DND-41 (cell line): ENCODE data around the gene RAD51B.

Experiments used
- ATAC-seq: fragments of 200-7000 bp; cut with Tn5 transposase; 3 replicates; pipeline ENCODE4 v1.9.1; 2021; ENCODE audit warnings: low read depth; ENCODE audit not compliant: insufficient read depth
- DNase-seq: peaks from one replicate; pipeline ENCODE4 v3.0.0-alpha.2; 2020
- H2AFZ ChIP-seq: 2 replicates; pipeline ENCODE4 v1.6.0; 2012; ENCODE audit warnings: low read depth, low read length
- H3K27ac ChIP-seq: 2 replicates; pipeline ENCODE4 v1.5.1; 2012; ENCODE audit warnings: low read length, inconsistent platforms
- H3K27me3 ChIP-seq: fragments of 200-600 bp; sonication (generic); 2 replicates; pipeline ENCODE4 v1.6.0; 2012; ENCODE audit warnings: low read length, mild to moderate bottlenecking, inconsistent platforms; ENCODE audit not compliant: insufficient read depth, poor library complexity
- H3K36me3 ChIP-seq: 2 replicates; pipeline ENCODE4 v1.5.1; 2012; ENCODE audit warnings: low read length, inconsistent platforms; ENCODE audit not compliant: insufficient read depth
- H3K4me1 ChIP-seq: 2 replicates; pipeline ENCODE4 v1.5.1; 2012; ENCODE audit warnings: mild to moderate bottlenecking, low read length; ENCODE audit not compliant: insufficient read depth
- H3K4me2 ChIP-seq: 2 replicates; pipeline ENCODE4 v1.6.0; 2012; ENCODE audit warnings: mild to moderate bottlenecking, moderate library complexity, low read length, inconsistent platforms; ENCODE audit not compliant: insufficient read depth
- H3K4me3 ChIP-seq, 2 experiments: fragments of 200-600 bp in 1 of 2; shearing (Covaris generic) in 1 of 2; 2 replicates each; pipeline ENCODE4 v1.5.1; 2012 to 2016; ENCODE audit warnings: inconsistent platforms in 2 of 2, low read length in 2 of 2, mild to moderate bottlenecking in 2 of 2, low read depth in 1 of 2, moderate library complexity in 1 of 2
- H3K79me2 ChIP-seq: 2 replicates; pipeline ENCODE4 v1.6.0; 2012; ENCODE audit warnings: low read length, inconsistent platforms; ENCODE audit not compliant: insufficient read depth
- H3K9ac ChIP-seq: 2 replicates; pipeline ENCODE4 v1.6.0; 2012; ENCODE audit warnings: low read depth, mild to moderate bottlenecking, inconsistent platforms, low read length, moderate library complexity
- H3K9me3 ChIP-seq: 2 replicates; pipeline ENCODE4 v1.5.1; 2012; ENCODE audit warnings: low read length, moderate library complexity, mild to moderate bottlenecking, inconsistent platforms; ENCODE audit not compliant: insufficient read depth, severe bottlenecking
- H4K20me1 ChIP-seq: 2 replicates; pipeline ENCODE4 v1.6.0; 2012; ENCODE audit warnings: low read length; ENCODE audit not compliant: insufficient read depth
- CTCF ChIP-seq: IDR thresholded peaks from 2 replicates; pipeline ENCODE4 v1.5.1; 2012; ENCODE audit warnings: borderline replicate concordance, low read length, moderate library complexity, mild to moderate bottlenecking; ENCODE audit not compliant: poor library complexity, severe bottlenecking; ENCODE audit errors: extremely low read depth
- EZH2 ChIP-seq: IDR thresholded peaks from 3 replicates; pipeline ENCODE4 v1.6.1; 2012; ENCODE audit warnings: borderline replicate concordance, low read depth, mild to moderate bottlenecking, moderate library complexity, low read length, inconsistent platforms; ENCODE audit not compliant: severe bottlenecking

RAD51B gene

GRCh38 chr14:67971627-67972625 is 152.3 kb downstream of the RAD51B start:
- TF ChIP-seq EZH2 (no peak), CTCF (no peak)
- Histone ChIP-seq H3K4me2 (no peak overlapping the region), H3K9me3 (peaks cover 3% of the 10 kb centered on the region), H2AFZ (no peak overlapping the region), H3K27me3 (no peaks in the 10 kb centered on the region), H3K4me3 (no peak overlapping the region), H3K27ac (no peak overlapping the region), H4K20me1 (no peaks in the 10 kb centered on the region), H3K9ac (no peak overlapping the region), H3K36me3 (peaks cover 8% of the 10 kb centered on the region), H3K79me2 (no peaks in the 10 kb centered on the region), H3K4me1 (no peaks in the 10 kb centered on the region)
- ATAC-seq (no peak), DNase-seq (no peak)

- no peak for TF ChIP-seq EZH2
- TF ChIP-seq CTCF = no peak
- Histone ChIP-seq H3K27me3 (no peaks in the 10 kb centered on the region), H3K4me2 (no peak overlapping the region), H3K79me2 (no peaks in the 10 kb centered on the region), H3K27ac (no peak overlapping the region), H3K9me3 (peaks cover 2% of the 10 kb centered on the region), H3K4me3 (no peak overlapping the region), H3K9ac (no peak overlapping the region), H4K20me1 (no peaks in the 10 kb centered on the region), H3K36me3 (no peaks in the 10 kb centered on the region; the same call in 1 of the 2 replicates), H2AFZ (no peak overlapping the region), H3K4me1 (no peaks in the 10 kb centered on the region)
- ATAC-seq = no peak
- no peak for DNase-seq
Measured at GRCh38 chr14:67973436-67973835, 153.9 kb downstream of the RAD51B start.

DNA sequence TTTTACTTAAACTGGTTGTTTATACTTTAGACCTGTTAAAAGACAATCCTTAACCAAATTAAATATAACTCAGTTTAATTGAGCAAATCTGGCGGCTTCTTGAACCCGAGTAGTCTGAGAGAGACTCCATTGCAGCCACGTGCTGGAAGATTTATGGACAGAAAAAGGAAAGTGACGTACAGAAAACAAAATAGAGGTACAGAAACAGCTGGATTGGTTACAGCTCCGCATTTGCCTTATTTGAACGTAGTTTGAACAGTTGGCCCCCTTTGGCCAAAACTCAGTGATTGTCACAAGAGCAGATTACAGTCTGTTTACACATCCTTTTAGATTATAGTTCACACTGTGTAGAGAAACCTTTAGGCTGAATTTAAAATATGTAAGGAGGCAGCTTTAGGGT is 155.9 kb downstream of the RAD51B start:
- H3K36me3 ChIP-seq = no peaks in the 10 kb centered on the region
- no peak overlapping the region for H3K27ac ChIP-seq
- no peaks in the 10 kb centered on the region for H3K4me1 ChIP-seq
- H3K27me3 ChIP-seq = no peaks in the 10 kb centered on the region
- H3K9ac ChIP-seq = no peak overlapping the region
- no peaks in the 10 kb centered on the region for H4K20me1 ChIP-seq
- DNase-seq (no peak), ATAC-seq (no peak)
- no peaks in the 10 kb centered on the region for H3K9me3 ChIP-seq
- H3K4me3 ChIP-seq = no peak overlapping the region
- no peak for TF ChIP-seq EZH2
- H3K79me2 ChIP-seq = no peaks in the 10 kb centered on the region
- no peak overlapping the region for H3K4me2 ChIP-seq
- no peak overlapping the region for H2AFZ ChIP-seq

DNA sequence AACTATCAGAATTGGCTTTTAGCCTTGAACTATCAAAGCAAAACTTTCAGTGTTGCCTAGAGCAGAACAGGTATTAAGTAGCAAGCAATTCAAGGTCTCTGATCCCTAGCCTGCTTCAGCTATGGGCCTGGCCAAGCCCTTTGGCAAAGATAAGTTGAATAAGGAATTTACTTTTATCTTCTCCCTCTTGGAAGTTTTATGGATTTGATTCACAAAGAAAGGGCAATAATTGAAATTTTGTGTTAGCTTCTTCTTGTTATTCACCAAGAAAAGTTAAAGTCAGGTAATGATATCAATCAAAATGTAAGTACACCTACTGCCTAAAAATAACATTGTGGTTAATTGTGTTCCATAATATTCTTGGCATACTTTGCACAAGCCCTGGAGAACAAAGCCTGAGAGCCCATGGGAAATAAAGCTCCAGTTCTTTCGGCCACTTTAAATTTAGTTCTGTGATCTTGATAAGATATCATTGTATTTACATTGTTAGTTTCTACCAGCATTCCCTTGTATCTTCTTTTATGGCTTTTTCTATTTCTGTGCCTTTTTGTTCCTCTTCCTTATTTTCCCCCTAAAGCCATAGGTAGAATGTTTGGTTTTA is 158.0 kb downstream of the RAD51B start:
- Histone ChIP-seq H3K27ac (no peak overlapping the region), H3K4me1 (no peaks in the 10 kb centered on the region), H3K36me3 (no peaks in the 10 kb centered on the region), H3K9ac (no peak overlapping the region), H3K27me3 (no peaks in the 10 kb centered on the region), H3K79me2 (no peaks in the 10 kb centered on the region), H4K20me1 (no peaks in the 10 kb centered on the region), H3K4me2 (no peak overlapping the region), H3K4me3 (no peak overlapping the region), H2AFZ (no peak overlapping the region), H3K9me3 (no peaks in the 10 kb centered on the region)
- no peak for TF ChIP-seq EZH2
- no peak for TF ChIP-seq CTCF
- ATAC-seq = no peak
- no peak for DNase-seq
